ENCODE results near the gene PAM16. TPM values are rescaled to one million over a fixed set of nuclear protein-coding genes. Genes with fewer than 3 reads are reported as not detected.

PAM16 gene
- total RNA-seq, 4 donors from 2014 or later: 26.5 to 40.5 (median 29.2) TPM

DNA sequence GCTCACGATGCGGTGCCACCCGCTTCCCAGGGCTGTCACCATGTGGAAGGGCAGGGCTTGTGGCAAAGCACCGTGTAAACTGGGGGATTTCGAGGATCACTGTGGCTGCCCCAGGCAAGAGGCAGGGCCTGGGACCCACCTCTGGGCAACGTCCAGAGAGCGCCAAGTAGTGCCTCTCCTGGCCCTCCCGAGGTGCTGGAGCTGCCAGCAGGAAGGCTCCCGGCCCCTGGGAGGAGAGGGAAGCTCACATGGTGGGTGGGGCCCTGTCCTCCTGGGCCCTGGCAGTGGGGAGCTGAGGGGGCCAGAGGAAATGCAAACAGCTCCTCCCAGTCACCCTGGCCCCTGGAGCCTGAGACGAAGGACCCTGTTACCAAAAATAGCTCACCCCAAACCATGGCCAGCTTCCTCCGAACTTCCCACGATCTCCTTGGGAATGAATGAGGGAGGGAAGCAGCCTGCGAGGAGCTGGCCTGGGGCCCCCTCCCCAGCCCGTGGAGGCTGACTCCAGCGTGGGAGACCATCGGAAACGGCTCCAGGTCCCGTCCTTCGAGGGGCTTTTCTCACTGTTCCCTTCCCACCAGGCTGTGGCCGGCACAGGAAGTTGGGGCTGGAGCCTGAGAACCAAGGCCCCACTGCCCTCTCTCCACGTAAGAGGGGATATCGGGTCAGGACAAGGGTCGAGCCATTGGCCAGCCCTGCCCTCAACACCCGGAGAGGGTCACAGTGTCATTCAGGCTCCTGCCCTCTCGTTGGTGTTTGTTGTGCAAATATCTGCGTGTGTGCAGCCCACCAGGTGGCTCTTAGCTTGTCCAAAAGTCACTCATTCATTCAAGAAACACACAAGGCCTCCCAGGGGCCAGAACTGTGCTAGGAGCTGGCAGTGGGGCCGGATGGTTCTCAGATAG lies 38.2 kb upstream of the PAM16 start:
- Histone ChIP-seq H3K4me1 (peaks cover 3 to 14% (median 7%) of the 10 kb centered on the region in 4 donors), H3K27ac (peak overlapping the region in 2 of 4 donors; percentile 5 to 17), H3K9me3 (no peaks in the 10 kb centered on the region), H3K27me3 (no peaks in the 10 kb centered on the region), H3K36me3 (no peaks in the 10 kb centered on the region), H3K4me3 (no peak overlapping the region)
- intact Hi-C loops (cut with DNase I; ENCODE audit: low total_unique reads) (no loop called here), in situ Hi-C loops (cut with MboI; ENCODE audit: low pct_ligation_motif_present in 1 of 4, low pct_unique_long_range_greater_than_20kb in 1 of 4, low sequenced_read_pairs in 3 of 4) (no loop called here)
- TF ChIP-seq POLR2A (IDR thresholded peaks at IDR 0.05): no peak
- TF ChIP-seq EP300 (IDR thresholded peaks at IDR 0.05; ENCODE audit: low read depth): no peak
- TF ChIP-seq, protein P1, sequence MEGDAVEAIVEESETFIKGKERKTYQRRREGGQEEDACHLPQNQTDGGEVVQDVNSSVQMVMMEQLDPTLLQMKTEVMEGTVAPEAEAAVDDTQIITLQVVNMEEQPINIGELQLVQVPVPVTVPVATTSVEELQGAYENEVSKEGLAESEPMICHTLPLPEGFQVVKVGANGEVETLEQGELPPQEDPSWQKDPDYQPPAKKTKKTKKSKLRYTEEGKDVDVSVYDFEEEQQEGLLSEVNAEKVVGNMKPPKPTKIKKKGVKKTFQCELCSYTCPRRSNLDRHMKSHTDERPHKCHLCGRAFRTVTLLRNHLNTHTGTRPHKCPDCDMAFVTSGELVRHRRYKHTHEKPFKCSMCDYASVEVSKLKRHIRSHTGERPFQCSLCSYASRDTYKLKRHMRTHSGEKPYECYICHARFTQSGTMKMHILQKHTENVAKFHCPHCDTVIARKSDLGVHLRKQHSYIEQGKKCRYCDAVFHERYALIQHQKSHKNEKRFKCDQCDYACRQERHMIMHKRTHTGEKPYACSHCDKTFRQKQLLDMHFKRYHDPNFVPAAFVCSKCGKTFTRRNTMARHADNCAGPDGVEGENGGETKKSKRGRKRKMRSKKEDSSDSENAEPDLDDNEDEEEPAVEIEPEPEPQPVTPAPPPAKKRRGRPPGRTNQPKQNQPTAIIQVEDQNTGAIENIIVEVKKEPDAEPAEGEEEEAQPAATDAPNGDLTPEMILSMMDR (IDR thresholded peaks at IDR 0.05): no peak
- no peak for TF ChIP-seq POLR2AphosphoS5 (IDR thresholded peaks at IDR 0.05)
- no peak for DNase-seq
- 73 to 84% methylated on average over 3 to 27 of the region's 27 CpGs for WGBS, 2 donors (ENCODE audit: low coverage in 1 of 2)

DNA sequence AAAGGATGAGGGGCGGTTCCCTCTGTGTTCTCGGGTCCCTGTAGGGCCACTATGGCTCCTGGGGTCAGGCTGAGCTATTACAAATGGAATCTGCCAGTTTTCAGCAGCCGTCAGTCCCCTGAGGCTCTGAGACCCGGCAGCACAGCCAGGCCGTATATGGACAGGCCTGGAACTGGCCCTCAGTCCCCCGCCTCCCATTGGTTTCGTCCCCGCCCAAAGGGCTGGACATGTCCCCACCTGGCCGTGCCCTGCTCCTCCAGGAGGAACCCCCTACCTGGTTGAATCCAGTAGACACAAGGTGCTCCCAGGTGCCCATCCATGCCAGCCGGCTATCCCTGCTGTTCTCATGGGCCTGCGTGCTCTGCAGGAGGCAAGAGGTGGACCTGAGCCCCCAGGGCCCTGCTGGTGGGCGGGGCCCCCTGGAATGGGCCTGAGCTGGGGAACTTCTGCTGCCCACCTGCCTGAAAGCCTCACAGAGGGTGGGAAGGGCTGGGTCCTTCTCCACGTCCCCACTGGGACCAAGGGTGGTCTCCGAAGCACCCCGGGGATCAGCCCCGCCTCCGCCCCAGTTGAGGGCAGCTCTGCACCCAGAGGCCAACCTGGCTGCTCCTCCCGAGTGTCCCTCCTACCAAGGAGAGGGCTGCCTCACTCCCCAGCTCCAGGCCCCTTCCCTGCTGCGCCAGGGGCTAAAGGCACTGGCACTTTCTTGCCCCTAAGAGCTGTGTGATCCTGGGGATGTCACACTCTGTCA lies 37.3 kb upstream of the PAM16 start:
- intact Hi-C loops (cut with DNase I; ENCODE audit: low total_unique reads) (no loop called here), in situ Hi-C loops (cut with MboI; ENCODE audit: low pct_ligation_motif_present in 1 of 4, low pct_unique_long_range_greater_than_20kb in 1 of 4, low sequenced_read_pairs in 3 of 4) (no loop called here)
- H3K27ac ChIP-seq: peak overlapping the region in 3 of 4 donors; percentile 5 to 17 (median 6)
- 90% methylated on average over 19 of the region's 19 CpGs; no CpG with 5 or more reads in 1 of the 2 donors for WGBS, 2 donors (ENCODE audit: low coverage in 1 of 2)
- no peak overlapping the region for H3K4me3 ChIP-seq
- TF ChIP-seq, protein P1 (IDR thresholded peaks at IDR 0.05): no peak
- no peak for TF ChIP-seq POLR2A (IDR thresholded peaks at IDR 0.05)
- no peak for TF ChIP-seq POLR2AphosphoS5 (IDR thresholded peaks at IDR 0.05)
- no peak for TF ChIP-seq EP300 (IDR thresholded peaks at IDR 0.05; ENCODE audit: low read depth)
- peaks cover 3 to 14% (median 7%) of the 10 kb centered on the region in 4 donors for H3K4me1 ChIP-seq
- DNase-seq: no peak
- H3K36me3 ChIP-seq: no peaks in the 10 kb centered on the region
- H3K9me3 ChIP-seq: no peaks in the 10 kb centered on the region
- no peaks in the 10 kb centered on the region for H3K27me3 ChIP-seq

DNA sequence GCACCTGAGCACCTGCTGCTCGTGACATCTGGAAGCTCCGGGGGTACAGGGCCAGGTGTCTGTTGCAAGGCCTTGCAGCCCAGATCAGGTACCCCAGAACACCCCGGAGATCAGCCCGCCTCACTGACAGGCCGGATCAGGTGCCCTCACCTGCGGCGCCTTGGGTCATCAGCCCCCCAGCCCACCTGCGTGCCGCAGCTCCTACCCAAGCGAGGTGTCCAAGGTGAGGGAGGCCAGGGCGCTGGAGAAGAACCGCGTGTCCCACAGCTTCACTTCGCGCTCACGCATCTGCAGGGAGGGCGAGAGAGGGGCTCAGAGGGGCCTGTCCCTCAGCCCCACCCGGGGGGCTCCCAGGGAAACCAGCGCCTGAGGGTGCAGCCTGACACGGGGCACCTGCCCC lies 36.7 kb upstream of the PAM16 start:
- Histone ChIP-seq H3K9me3 (no peaks in the 10 kb centered on the region), H3K4me3 (no peak overlapping the region), H3K36me3 (no peaks in the 10 kb centered on the region), H3K27me3 (no peaks in the 10 kb centered on the region), H3K4me1 (peaks cover 2 to 10% (median 5%) of the 10 kb centered on the region in 4 donors), H3K27ac (no peak overlapping the region)
- intact Hi-C loops (cut with DNase I; ENCODE audit: low total_unique reads) (no loop called here), in situ Hi-C loops (cut with MboI; ENCODE audit: low pct_ligation_motif_present in 1 of 4, low pct_unique_long_range_greater_than_20kb in 1 of 4, low sequenced_read_pairs in 3 of 4) (no loop called here)
- TF ChIP-seq, protein P1 (IDR thresholded peaks at IDR 0.05): no peak
- no peak for TF ChIP-seq POLR2A (IDR thresholded peaks at IDR 0.05)
- no peak for TF ChIP-seq EP300 (IDR thresholded peaks at IDR 0.05; ENCODE audit: low read depth)
- TF ChIP-seq POLR2AphosphoS5 (IDR thresholded peaks at IDR 0.05): no peak
- 97% methylated on average over 20 of the region's 20 CpGs; no CpG with 5 or more reads in 1 of the 2 donors for WGBS, 2 donors (ENCODE audit: low coverage in 1 of 2)
- DNase-seq: no peak

DNA sequence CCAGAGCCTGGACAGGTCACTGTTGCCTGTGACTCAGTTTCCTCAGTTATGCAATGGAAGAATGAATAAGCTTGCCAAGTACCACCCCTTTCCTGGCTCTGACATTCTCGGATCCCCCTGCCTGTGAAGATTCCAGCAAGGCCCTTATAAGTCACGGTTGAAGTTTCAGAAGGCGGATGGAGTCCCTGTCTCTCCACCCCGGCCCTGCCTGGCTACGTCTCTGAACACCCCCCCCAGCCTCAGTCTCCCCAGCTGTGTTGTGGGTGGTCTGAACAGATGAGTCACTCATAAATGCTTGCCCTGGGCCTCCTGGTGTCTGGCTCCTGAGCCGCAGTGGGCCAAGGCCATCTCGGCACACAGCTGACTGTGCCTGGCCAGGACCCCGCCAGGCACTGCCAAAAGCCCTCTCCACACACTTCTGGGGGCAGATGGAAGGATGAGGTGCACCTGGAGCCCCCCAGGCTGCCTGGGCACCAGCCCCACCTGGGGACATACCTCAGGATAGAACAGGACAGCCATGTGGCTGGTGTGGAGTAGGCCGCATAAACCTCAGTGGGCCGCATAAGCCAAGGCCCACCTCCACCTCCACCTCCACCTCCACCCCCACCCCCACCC lies 35.9 kb upstream of the PAM16 start:
- DNase-seq: no peak
- TF ChIP-seq POLR2AphosphoS5 (IDR thresholded peaks at IDR 0.05) (no peak), EP300 (IDR thresholded peaks at IDR 0.05; ENCODE audit: low read depth) (no peak), POLR2A (IDR thresholded peaks at IDR 0.05) (no peak)
- TF ChIP-seq, protein P1 (IDR thresholded peaks at IDR 0.05): no peak
- Histone ChIP-seq H3K9me3 (no peaks in the 10 kb centered on the region), H3K4me1 (peaks cover 0 to 2% (median 0%) of the 10 kb centered on the region in 4 donors), H3K27me3 (no peaks in the 10 kb centered on the region), H3K36me3 (no peaks in the 10 kb centered on the region), H3K27ac (no peak overlapping the region), H3K4me3 (no peak overlapping the region)
- in situ Hi-C loops (cut with MboI; ENCODE audit: low pct_ligation_motif_present in 1 of 4, low pct_unique_long_range_greater_than_20kb in 1 of 4, low sequenced_read_pairs in 3 of 4): no loop called here
- intact Hi-C loops (cut with DNase I; ENCODE audit: low total_unique reads): no loop called here
- WGBS, 2 donors (ENCODE audit: low coverage in 1 of 2): 85% methylated on average over 10 of the region's 10 CpGs; no CpG with 5 or more reads in 1 of the 2 donors
